ENCODE measurements around the gene RNF141. TPM values are rescaled to one million over a fixed set of nuclear protein-coding genes. Genes with fewer than 3 reads are reported as not detected.

Gene RNF141
- total and polyA plus RNA-seq, 12 donors = 6.7 to 43.0 (median 34.2) TPM

GRCh38 chr11:10498022-10498400 is 43.0 kb downstream of the RNF141 start:
- no peak for ATAC-seq
- Histone ChIP-seq H3K4me1 (peaks cover 0 to 14% (median 0%) of the 10 kb centered on the region in 9 donors), H3K27me3 (no peaks in the 10 kb centered on the region), H3K4me3 (no peak overlapping the region), H3K36me3 (peaks cover 0 to 79% (median 0%) of the 10 kb centered on the region in 9 donors), H3K9me3 (no peaks in the 10 kb centered on the region), H3K27ac (no peak overlapping the region)
- 96% methylated on average over 7 of the region's 7 CpGs for WGBS, 2 donors
- intact Hi-C loops (cut with DNase I) = no loop called here
- DNase-seq = no peak
- no peak for TF ChIP-seq CTCF (IDR thresholded peaks at IDR 0.05)

GRCh38 chr11:10497371-10498021 is 43.5 kb downstream of the RNF141 start:
- no peak for TF ChIP-seq CTCF (IDR thresholded peaks at IDR 0.05)
- no peak overlapping the region for H3K27ac ChIP-seq
- H3K9me3 ChIP-seq = no peaks in the 10 kb centered on the region
- H3K4me3 ChIP-seq = no peak overlapping the region
- intact Hi-C loops (cut with DNase I) = no loop called here
- DNase-seq (no peak), ATAC-seq (no peak)
- H3K27me3 ChIP-seq = no peaks in the 10 kb centered on the region
- 80 to 82% methylated on average over 18 of the region's 18 CpGs for WGBS, 2 donors
- H3K4me1 ChIP-seq = peaks cover 0 to 9% (median 0%) of the 10 kb centered on the region in 9 donors
- peaks cover 0 to 84% (median 0%) of the 10 kb centered on the region in 9 donors for H3K36me3 ChIP-seq

- Histone ChIP-seq H3K36me3 (peaks cover 0 to 90% (median 0%) of the 10 kb centered on the region in 9 donors), H3K27ac (no peak overlapping the region), H3K4me1 (peaks cover 0 to 5% (median 0%) of the 10 kb centered on the region in 9 donors), H3K27me3 (no peaks in the 10 kb centered on the region), H3K4me3 (no peak overlapping the region), H3K9me3 (no peaks in the 10 kb centered on the region)
- DNase-seq (no peak), ATAC-seq (no peak)
- intact Hi-C loops (cut with DNase I) = no loop called here
- WGBS, 2 donors = 95 to 97% methylated on average over 4 of the region's 4 CpGs
- TF ChIP-seq CTCF (IDR thresholded peaks at IDR 0.05) = no peak
Observed at GRCh38 chr11:10496296-10496936, 44.6 kb downstream of the RNF141 start.

- peaks cover 0 to 14% (median 9%) of the 10 kb centered on the region in 9 donors for H3K4me1 ChIP-seq
- peaks cover 0 to 80% (median 0%) of the 10 kb centered on the region in 9 donors for H3K36me3 ChIP-seq
- H3K4me3 ChIP-seq = no peak overlapping the region
- no peak for ATAC-seq
- WGBS, 2 donors = 97 to 99% methylated on average over 8 of the region's 8 CpGs
- no peak for DNase-seq
- no peak for TF ChIP-seq CTCF (IDR thresholded peaks at IDR 0.05)
- H3K9me3 ChIP-seq = no peaks in the 10 kb centered on the region
- H3K27me3 ChIP-seq = no peaks in the 10 kb centered on the region
- no peak overlapping the region for H3K27ac ChIP-seq
- intact Hi-C loops (cut with DNase I) = no loop called here
Observed at GRCh38 chr11:10495464-10495786, 45.6 kb downstream of the RNF141 start.
